ENCODE data around the gene CARHSP1. TPM values are rescaled to one million over a fixed set of nuclear protein-coding genes. Genes with fewer than 3 reads are reported as not detected.

Gene CARHSP1
- polyA plus RNA-seq, 1 of the 3 experiments (the other 2 are of a cell fraction) = 93.6 TPM

GRCh38 chr16:8878523-8878911, 9.7 kb upstream of the CARHSP1 start (continued):
- no peak for TF ChIP-seq REST (IDR thresholded peaks at IDR 0.05; ENCODE audit: low read depth, low read length)
- peak; percentile 39 for TF ChIP-seq FOSL2 (IDR thresholded peaks at IDR 0.05; ENCODE audit: borderline replicate concordance, low read depth)
- no peak for TF ChIP-seq CHD2 (IDR thresholded peaks at IDR 0.05; ENCODE audit: low read length, partially characterized antibody)
- no peak for TF ChIP-seq TAF1 (IDR thresholded peaks at IDR 0.05; ENCODE audit: borderline replicate concordance, low read depth, low read length)
- no peak for TF ChIP-seq GATA2 (CRISPR knock-in tag; IDR thresholded peaks at IDR 0.05)
- no peak for TF ChIP-seq POLR2AphosphoS5 (IDR thresholded peaks at IDR 0.05; ENCODE audit: low read depth, low read length)
- no peak for TF ChIP-seq GABPA (IDR thresholded peaks at IDR 0.05; ENCODE audit: low read depth)
- no peak for TF ChIP-seq EZH2phosphoT487 (IDR thresholded peaks at IDR 0.05; ENCODE audit: borderline replicate concordance, low read depth)
- peak; percentile 18; the same call in 1 of the 2 replicates for TF ChIP-seq ELF1 (IDR thresholded peaks at IDR 0.05)
- TF ChIP-seq RAD21 (IDR thresholded peaks at IDR 0.05; ENCODE audit: low read length) = no peak
- TF ChIP-seq ZBTB33 (IDR thresholded peaks at IDR 0.05; ENCODE audit: borderline replicate concordance, low read depth) = no peak
- TF ChIP-seq USF1 (IDR thresholded peaks at IDR 0.05; ENCODE audit: borderline replicate concordance, low read depth) = no peak
- TF ChIP-seq EP300 (IDR thresholded peaks at IDR 0.05; ENCODE audit: borderline replicate concordance in 1 of 2, low read depth in 1 of 2, low read length in 1 of 2) = peak in 1 of 2 experiments; percentile 14; a peak in 1 of 4 replicates
- TF ChIP-seq RXRA (IDR thresholded peaks at IDR 0.05; ENCODE audit: borderline replicate concordance, low read depth) = no peak
- TF ChIP-seq YY1 (IDR thresholded peaks at IDR 0.05; ENCODE audit: low read depth) = no peak
- no peak for TF ChIP-seq MXI1 (IDR thresholded peaks at IDR 0.05; ENCODE audit: low read depth, low read length)
- no peak for TF ChIP-seq FOXJ3 (CRISPR knock-in tag; IDR thresholded peaks at IDR 0.05)
- TF ChIP-seq NRF1 (IDR thresholded peaks at IDR 0.05; ENCODE audit: low read depth, low read length) = no peak
- peak; percentile 31; the same call in 1 of the 2 replicates for TF ChIP-seq JUND (IDR thresholded peaks at IDR 0.05)
- no peak for TF ChIP-seq MEF2A (IDR thresholded peaks at IDR 0.05; ENCODE audit: borderline replicate concordance, low read depth)
- no peak for TF ChIP-seq FOXM1 (IDR thresholded peaks at IDR 0.05; ENCODE audit: low read depth)

Data from SK-N-SH (cell line).